Measurements from ENCODE around the gene AHSG. TPM values are rescaled to one million over a fixed set of nuclear protein-coding genes. Genes with fewer than 3 reads are reported as not detected.

Gene AHSG
- total and polyA plus RNA-seq, 7 experiments from 2014 or later, result not detected

DNA sequence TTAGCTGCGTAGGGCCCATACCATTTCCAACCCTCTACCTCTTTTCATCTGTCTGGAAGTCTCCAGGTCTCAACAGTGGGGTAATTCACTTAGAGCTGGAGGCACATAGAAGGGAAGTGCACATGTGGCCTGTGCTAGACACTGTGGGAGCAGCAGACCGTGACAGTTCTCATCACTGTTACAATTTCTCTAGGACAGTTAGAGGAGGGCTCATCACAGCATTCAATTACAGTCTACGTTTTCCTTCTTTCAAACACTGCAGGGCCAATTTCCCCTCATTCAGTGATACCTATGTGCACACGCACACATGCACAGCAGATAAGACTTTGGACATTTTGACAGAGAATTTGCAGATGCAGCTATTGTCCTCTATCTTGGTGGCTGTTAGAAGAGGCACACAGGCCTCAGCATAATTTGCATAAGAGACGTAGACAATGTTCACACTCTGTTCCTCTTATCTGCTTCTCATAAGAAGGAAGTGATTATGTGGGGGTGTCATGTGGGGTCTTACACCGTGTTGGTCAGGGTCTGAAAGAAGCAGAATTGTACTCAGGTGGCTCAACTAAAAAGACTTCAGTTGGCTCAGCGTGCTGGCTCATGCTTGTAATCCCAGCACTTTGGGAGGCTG, 40.3 kb downstream of the AHSG start:
- H3K27ac Mint-ChIP-seq, result no peak overlapping the region
- no peaks in the 10 kb centered on the region for H3K9me3 ChIP-seq (ENCODE audit: control insufficient read depth in 2 of 3, low read length in 3 of 3)
- no peaks in the 10 kb centered on the region for H3K4me1 ChIP-seq (ENCODE audit: control insufficient read depth in 2 of 2, insufficient read depth in 2 of 2, low read length in 2 of 2)
- H3K27me3 Mint-ChIP-seq, result peaks cover 0 to 22% (median 11%) of the 10 kb centered on the region in 5 donors
- ATAC-seq (no peak), DNase-seq (no peak)
- ChIA-PET POLR2A (no interaction called here), CTCF (no interaction called here)
- peaks cover 0 to 2% (median 0%) of the 10 kb centered on the region in 11 donors for H3K9me3 Mint-ChIP-seq
- H3K4me3 ChIP-seq (ENCODE audit: low read length), result no peak overlapping the region
- H3K36me3 ChIP-seq (ENCODE audit: control insufficient read depth in 2 of 3, insufficient read depth in 3 of 3, low read length in 3 of 3), result no peaks in the 10 kb centered on the region
- no peak overlapping the region for H3K27ac ChIP-seq (ENCODE audit: low read depth, low read length)
- H3K4me1 Mint-ChIP-seq, result no peaks in the 10 kb centered on the region
- H3K27me3 ChIP-seq (ENCODE audit: control insufficient read depth in 2 of 2, insufficient read depth in 2 of 2, low read length in 2 of 2), result no peaks in the 10 kb centered on the region
- intact Hi-C loops (cut with micrococcal nuclease), result no loop called here
- no peaks in the 10 kb centered on the region for H3K36me3 Mint-ChIP-seq
- no peak overlapping the region for H3K4me3 Mint-ChIP-seq

DNA sequence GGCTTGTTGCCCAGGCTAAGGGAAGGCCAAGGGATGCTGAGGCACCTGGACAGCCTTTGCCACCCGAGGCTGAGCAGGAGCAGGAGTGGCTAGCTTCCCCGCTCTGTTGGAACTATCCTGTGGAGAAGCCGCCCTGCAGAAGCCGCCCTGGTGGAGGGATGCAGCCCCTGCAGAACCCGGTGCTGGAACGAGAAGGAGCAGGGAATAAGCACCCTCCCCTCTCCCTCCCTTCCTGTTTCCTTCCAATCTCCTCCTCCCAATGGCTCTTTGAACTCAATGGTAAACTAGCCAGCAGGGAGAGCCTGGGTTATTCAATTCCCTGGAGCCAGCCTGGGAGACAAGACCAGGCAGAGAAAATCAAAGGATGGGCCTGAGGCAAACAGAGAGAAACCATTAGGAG, 41.1 kb downstream of the AHSG start:
- no peak for DNase-seq
- Mint-ChIP-seq H3K9me3 (peaks cover 0 to 2% (median 0%) of the 10 kb centered on the region in 11 donors), H3K4me3 (no peak overlapping the region), H3K27me3 (peaks cover 0 to 23% (median 17%) of the 10 kb centered on the region in 5 donors), H3K4me1 (no peaks in the 10 kb centered on the region), H3K36me3 (no peaks in the 10 kb centered on the region), H3K27ac (no peak overlapping the region)
- no peak for ATAC-seq
- POLR2A ChIA-PET, result no interaction called here
- CTCF ChIA-PET, result no interaction called here
- Histone ChIP-seq H3K4me1 (ENCODE audit: control insufficient read depth in 2 of 2, insufficient read depth in 2 of 2, low read length in 2 of 2) (no peaks in the 10 kb centered on the region), H3K27ac (ENCODE audit: low read depth, low read length) (no peak overlapping the region), H3K36me3 (ENCODE audit: control insufficient read depth in 2 of 3, insufficient read depth in 3 of 3, low read length in 3 of 3) (no peaks in the 10 kb centered on the region), H3K27me3 (ENCODE audit: control insufficient read depth in 2 of 2, insufficient read depth in 2 of 2, low read length in 2 of 2) (no peaks in the 10 kb centered on the region), H3K9me3 (ENCODE audit: control insufficient read depth in 2 of 3, low read length in 3 of 3) (no peaks in the 10 kb centered on the region), H3K4me3 (ENCODE audit: low read length) (no peak overlapping the region)
- intact Hi-C loops (cut with micrococcal nuclease), result no loop called here

DNA sequence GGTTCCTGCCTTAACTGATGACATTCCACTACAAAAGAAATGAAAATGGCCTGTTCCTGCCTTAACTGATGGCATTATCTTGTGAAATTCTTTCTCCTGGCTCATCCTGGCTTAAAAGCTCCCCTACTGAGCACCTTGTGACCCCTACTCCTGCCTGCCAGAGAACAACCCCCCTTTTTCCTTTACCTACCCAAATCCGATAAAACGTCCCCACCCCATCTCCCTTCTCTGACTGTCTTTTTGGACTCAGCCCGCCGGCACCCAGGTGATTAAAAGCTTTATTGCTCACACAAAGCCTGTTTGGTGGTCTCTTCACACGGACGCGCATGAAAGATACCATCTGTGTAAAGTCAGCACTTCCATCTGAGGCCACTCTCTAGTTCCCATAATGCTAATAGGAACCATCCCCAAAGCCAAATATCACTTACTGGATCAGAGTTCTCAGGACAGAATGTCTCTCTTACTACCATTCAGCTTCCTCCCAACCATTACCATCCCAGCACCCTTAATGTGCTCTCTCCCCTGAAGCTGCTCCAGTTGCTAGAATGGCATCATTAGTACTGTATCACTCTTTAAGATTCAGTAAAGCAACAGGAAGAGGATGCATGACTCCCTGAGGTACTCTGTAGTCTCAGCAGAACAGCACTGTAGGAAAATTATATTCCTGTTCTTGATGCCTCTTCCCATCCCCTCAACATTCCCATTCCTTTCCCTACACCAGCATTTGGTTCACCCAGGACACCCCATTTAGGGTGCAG, 50.7 kb downstream of the AHSG start:
- peaks cover 0 to 35% (median 17%) of the 10 kb centered on the region in 5 donors for H3K27me3 Mint-ChIP-seq
- H3K36me3 ChIP-seq (ENCODE audit: control insufficient read depth in 2 of 3, insufficient read depth in 3 of 3, low read length in 3 of 3), result no peaks in the 10 kb centered on the region
- CTCF ChIA-PET, result no interaction called here
- H3K4me3 ChIP-seq (ENCODE audit: low read length), result no peak overlapping the region
- H3K4me1 Mint-ChIP-seq, result peaks cover 0 to 4% (median 0%) of the 10 kb centered on the region in 7 donors
- ATAC-seq (no peak), DNase-seq (no peak)
- no peaks in the 10 kb centered on the region for H3K27me3 ChIP-seq (ENCODE audit: control insufficient read depth in 2 of 2, insufficient read depth in 2 of 2, low read length in 2 of 2)
- no peak overlapping the region for H3K27ac Mint-ChIP-seq
- peaks cover 0 to 6% (median 0%) of the 10 kb centered on the region in 11 donors for H3K9me3 Mint-ChIP-seq
- no peak overlapping the region for H3K27ac ChIP-seq (ENCODE audit: low read depth, low read length)
- no peak overlapping the region for H3K4me3 Mint-ChIP-seq
- POLR2A ChIA-PET, result no interaction called here
- intact Hi-C loops (cut with micrococcal nuclease), result no loop called here
- no peaks in the 10 kb centered on the region for H3K4me1 ChIP-seq (ENCODE audit: control insufficient read depth in 2 of 2, insufficient read depth in 2 of 2, low read length in 2 of 2)
- peaks cover 0 to 3% (median 0%) of the 10 kb centered on the region in 5 donors for H3K36me3 Mint-ChIP-seq
- H3K9me3 ChIP-seq (ENCODE audit: control insufficient read depth in 2 of 3, low read length in 3 of 3), result no peaks in the 10 kb centered on the region

DNA sequence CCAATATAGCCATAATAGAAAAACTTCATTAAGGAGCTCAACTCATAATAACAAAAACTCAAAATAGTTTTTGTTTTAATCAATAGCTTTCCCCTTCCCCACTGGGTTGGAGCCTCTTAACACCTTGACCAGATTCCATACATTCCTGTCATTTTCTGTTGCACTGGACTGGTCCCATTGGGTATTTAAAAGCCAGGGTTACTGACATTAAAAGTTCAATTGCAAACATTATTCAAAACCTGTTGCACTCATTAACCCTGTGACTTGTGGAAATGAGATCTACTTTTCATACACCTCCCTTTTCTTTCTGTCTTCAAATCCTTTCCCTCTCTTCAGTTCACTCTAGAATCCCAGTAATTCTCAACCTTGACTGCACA, 51.2 kb downstream of the AHSG start:
- no peaks in the 10 kb centered on the region for H3K9me3 ChIP-seq (ENCODE audit: control insufficient read depth in 2 of 3, low read length in 3 of 3)
- Mint-ChIP-seq H3K36me3 (peaks cover 0 to 3% (median 0%) of the 10 kb centered on the region in 5 donors), H3K9me3 (peaks cover 0 to 6% (median 0%) of the 10 kb centered on the region in 11 donors), H3K27me3 (peaks cover 0 to 29% (median 16%) of the 10 kb centered on the region in 5 donors), H3K4me3 (no peak overlapping the region), H3K27ac (no peak overlapping the region), H3K4me1 (peaks cover 0 to 4% (median 0%) of the 10 kb centered on the region in 7 donors)
- H3K4me3 ChIP-seq (ENCODE audit: low read length), result no peak overlapping the region
- intact Hi-C loops (cut with micrococcal nuclease), result no loop called here
- ATAC-seq (no peak), DNase-seq (no peak)
- no peaks in the 10 kb centered on the region for H3K27me3 ChIP-seq (ENCODE audit: control insufficient read depth in 2 of 2, insufficient read depth in 2 of 2, low read length in 2 of 2)
- no peaks in the 10 kb centered on the region for H3K4me1 ChIP-seq (ENCODE audit: control insufficient read depth in 2 of 2, insufficient read depth in 2 of 2, low read length in 2 of 2)
- H3K27ac ChIP-seq (ENCODE audit: low read depth, low read length), result no peak overlapping the region
- CTCF ChIA-PET, result no interaction called here
- no peaks in the 10 kb centered on the region for H3K36me3 ChIP-seq (ENCODE audit: control insufficient read depth in 2 of 3, insufficient read depth in 3 of 3, low read length in 3 of 3)
- POLR2A ChIA-PET, result no interaction called here

DNA sequence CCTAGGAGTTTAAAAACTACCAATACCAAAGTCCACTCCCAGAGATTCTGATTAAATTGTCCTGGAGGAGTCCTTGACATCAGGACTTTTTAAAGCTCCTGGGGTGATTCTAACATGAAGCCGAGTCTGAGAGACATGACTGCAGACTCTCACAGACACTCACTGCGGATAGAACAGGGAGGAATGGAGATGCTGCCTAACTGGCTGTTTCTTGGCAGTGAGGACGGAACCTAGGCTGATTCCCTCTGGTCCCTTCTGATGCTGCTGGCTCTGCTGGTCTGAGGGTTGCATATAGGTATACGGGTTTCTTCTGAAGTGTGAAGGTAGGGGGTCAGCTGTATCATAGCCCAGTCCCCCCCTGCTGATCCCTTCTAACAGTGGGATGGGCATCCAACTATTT, 51.6 kb downstream of the AHSG start:
- Histone ChIP-seq H3K9me3 (ENCODE audit: control insufficient read depth in 2 of 3, low read length in 3 of 3) (no peaks in the 10 kb centered on the region), H3K27ac (ENCODE audit: low read depth, low read length) (no peak overlapping the region), H3K4me3 (ENCODE audit: low read length) (no peak overlapping the region), H3K36me3 (ENCODE audit: control insufficient read depth in 2 of 3, insufficient read depth in 3 of 3, low read length in 3 of 3) (no peaks in the 10 kb centered on the region), H3K27me3 (ENCODE audit: control insufficient read depth in 2 of 2, insufficient read depth in 2 of 2, low read length in 2 of 2) (no peaks in the 10 kb centered on the region), H3K4me1 (ENCODE audit: control insufficient read depth in 2 of 2, insufficient read depth in 2 of 2, low read length in 2 of 2) (no peaks in the 10 kb centered on the region)
- Mint-ChIP-seq H3K4me3 (no peak overlapping the region), H3K36me3 (peaks cover 0 to 3% (median 0%) of the 10 kb centered on the region in 5 donors), H3K27ac (no peak overlapping the region), H3K27me3 (peaks cover 0 to 26% (median 14%) of the 10 kb centered on the region in 5 donors), H3K4me1 (peaks cover 0 to 8% (median 0%) of the 10 kb centered on the region in 7 donors), H3K9me3 (peaks cover 0 to 6% (median 0%) of the 10 kb centered on the region in 11 donors)
- ChIA-PET CTCF (no interaction called here), POLR2A (no interaction called here)
- ATAC-seq, result no peak
- intact Hi-C loops (cut with micrococcal nuclease), result no loop called here
- no peak for DNase-seq

DNA sequence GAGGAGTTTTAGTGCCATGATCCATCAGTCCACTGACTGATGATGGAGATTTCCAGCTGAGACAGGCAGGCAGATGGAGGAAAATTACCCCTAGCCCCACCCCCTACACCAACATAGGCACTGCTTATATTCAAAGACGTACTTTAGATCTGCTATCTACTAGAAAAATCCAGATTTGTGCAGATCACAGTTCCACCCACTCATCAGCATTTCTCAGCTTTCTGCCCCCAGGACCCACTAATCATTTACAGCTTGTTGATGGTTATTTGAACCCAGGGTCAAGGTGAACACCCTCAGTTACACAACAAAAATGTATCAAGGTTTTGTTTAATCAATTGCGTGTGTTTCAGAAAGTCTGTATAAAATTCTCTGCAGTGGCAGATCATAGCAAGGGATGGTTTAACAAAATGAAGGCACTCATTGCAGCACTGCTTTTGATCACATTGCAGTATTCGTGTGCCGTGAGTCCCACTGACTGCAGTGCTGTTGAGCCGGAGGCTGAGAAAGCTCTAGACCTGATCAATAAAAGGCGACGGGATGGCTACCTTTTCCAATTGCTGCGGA, 52.8 kb downstream of the AHSG start, which contains the start of gene HRG:
TSS of gene HRG (plus strand) at position 390 of the 564 bp plus-strand sequence. CDS start at position 408, 18 bp downstream.
- H3K4me3 ChIP-seq (ENCODE audit: low read length), result no peak within 1 kb of the TSS
- no peak within 1 kb of the TSS for H3K27ac Mint-ChIP-seq
- H3K36me3 ChIP-seq (ENCODE audit: control insufficient read depth in 2 of 3, insufficient read depth in 3 of 3, low read length in 3 of 3), result no peaks in the 10 kb centered on the region
- ChIA-PET CTCF (no interaction called here), POLR2A (no interaction called here)
- DNase-seq (no peak), ATAC-seq (no peak)
- H3K9me3 ChIP-seq (ENCODE audit: control insufficient read depth in 2 of 3, low read length in 3 of 3), result no peaks in the 10 kb centered on the region
- peaks cover 0 to 6% (median 0%) of the 10 kb centered on the region in 11 donors for H3K9me3 Mint-ChIP-seq
- H3K4me1 Mint-ChIP-seq, result peaks cover 0 to 16% (median 0%) of the 10 kb centered on the region in 7 donors
- intact Hi-C loops (cut with micrococcal nuclease), result no loop called here
- no peak within 1 kb of the TSS for H3K4me3 Mint-ChIP-seq
- H3K4me1 ChIP-seq (ENCODE audit: control insufficient read depth in 2 of 2, insufficient read depth in 2 of 2, low read length in 2 of 2), result no peaks in the 10 kb centered on the region
- H3K27me3 ChIP-seq (ENCODE audit: control insufficient read depth in 2 of 2, insufficient read depth in 2 of 2, low read length in 2 of 2), result no peaks in the 10 kb centered on the region
- peaks cover 0 to 3% (median 0%) of the 10 kb centered on the region in 5 donors for H3K36me3 Mint-ChIP-seq
- H3K27ac ChIP-seq (ENCODE audit: low read depth, low read length), result no peak within 1 kb of the TSS
- H3K27me3 Mint-ChIP-seq, result peaks cover 0 to 22% (median 14%) of the 10 kb centered on the region in 5 donors
